Subcutaneous abdominal adipose tissue (tissue), 5 donors: ENCODE results near the gene SFSWAP.
"Not testable (repeated sequence)": the region's sequence is repeated elsewhere in the genome, so short reads cannot be mapped to it uniquely, and the experiment has no call there.

ENCODE experiments used
- H3K27ac ChIP-seq: one replicate; pipeline ENCODE4 v1.7.0; 2013; ENCODE audit warnings: low read depth, mild to moderate bottlenecking, inconsistent platforms, low read length, moderate library complexity
- H3K27me3 ChIP-seq, 5 donors: one replicate each; pipeline ENCODE4 v1.7.0; 2013; ENCODE audit warnings: low read length in 5 of 5, inconsistent platforms in 1 of 5; ENCODE audit not compliant: control insufficient read depth in 5 of 5, insufficient read depth in 4 of 5
- H3K36me3 ChIP-seq, 5 donors: one replicate each; pipeline ENCODE4 v1.7.0; 2013; ENCODE audit warnings: low read length in 5 of 5; ENCODE audit not compliant: control insufficient read depth in 5 of 5, insufficient read depth in 5 of 5
- H3K4me1 ChIP-seq, 5 donors: one replicate each; pipeline ENCODE4 v1.7.0; 2013; ENCODE audit warnings: low read length in 5 of 5, mild to moderate bottlenecking in 3 of 5, moderate library complexity in 1 of 5; ENCODE audit not compliant: control insufficient read depth in 5 of 5, insufficient read depth in 5 of 5
- H3K4me3 ChIP-seq, 5 donors: one replicate each; pipeline ENCODE4 v1.7.0; 2013; ENCODE audit warnings: low read length in 5 of 5, low read depth in 1 of 5
- H3K9ac ChIP-seq, 5 donors: one replicate each; pipeline ENCODE4 v1.7.0; 2013; ENCODE audit warnings: low read length in 5 of 5, mild to moderate bottlenecking in 4 of 5, moderate library complexity in 3 of 5
- H3K9me3 ChIP-seq, 5 donors: one replicate each; pipeline ENCODE4 v1.7.0; 2013; ENCODE audit warnings: low read length in 5 of 5; ENCODE audit not compliant: control insufficient read depth in 5 of 5
- donor health status: healthy.
- donor health status: healthy.
- donor health status: healthy.
- donor health status: healthy.
- donor health status: healthy.

Gene SFSWAP

GRCh38 chr12:131801254-131801866 is 90.5 kb downstream of the SFSWAP start:
- no peak overlapping the region for H3K4me3 ChIP-seq
- peaks cover 0 to 63% (median 49%) of the 10 kb centered on the region in 5 donors for H3K36me3 ChIP-seq
- H3K4me1 ChIP-seq = peaks cover 0 to 7% (median 7%) of the 10 kb centered on the region in 5 donors
- H3K27me3 ChIP-seq = no peaks in the 10 kb centered on the region
- H3K9me3 ChIP-seq = no peaks in the 10 kb centered on the region
- no peak overlapping the region for H3K9ac ChIP-seq
- H3K27ac ChIP-seq = no peak overlapping the region

- Histone ChIP-seq H3K4me3 (peak overlapping the region in 3 of 5 donors; percentile 10 to 48 (median 40)), H3K9ac (peak overlapping the region in 2 of 5 donors; percentile 16 to 33), H3K27me3 (no peaks in the 10 kb centered on the region), H3K4me1 (peaks cover 0 to 9% (median 6%) of the 10 kb centered on the region in 5 donors), H3K27ac (no peak overlapping the region), H3K36me3 (peaks cover 0 to 38% (median 30%) of the 10 kb centered on the region in 5 donors), H3K9me3 (no peaks in the 10 kb centered on the region)
Observed at GRCh38 chr12:131803961-131804521, 93.2 kb downstream of the SFSWAP start.

DNA sequence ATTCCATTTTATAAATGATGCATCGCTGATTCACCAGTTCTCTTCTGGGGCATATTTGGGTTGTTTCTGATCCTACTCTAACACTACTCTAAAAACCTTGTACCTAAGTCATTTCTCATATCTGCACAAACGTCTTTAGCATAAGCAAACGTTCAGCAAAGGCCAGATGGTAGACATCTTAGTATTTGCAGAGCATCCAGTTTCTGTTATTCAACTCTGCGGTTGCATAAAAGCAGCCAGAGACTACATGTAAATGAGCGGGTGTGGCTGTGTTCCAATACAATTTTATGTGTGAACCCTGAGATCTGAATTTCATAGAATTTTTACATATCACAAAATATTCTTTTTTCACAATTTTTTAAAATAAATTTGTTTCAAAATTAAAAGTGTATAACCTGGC is 94.5 kb downstream of the SFSWAP start:
- Histone ChIP-seq H3K27ac (no peak overlapping the region), H3K36me3 (peaks cover 0 to 24% (median 16%) of the 10 kb centered on the region in 5 donors), H3K9ac (no peak overlapping the region), H3K4me3 (no peak overlapping the region), H3K4me1 (peaks cover 0 to 10% (median 6%) of the 10 kb centered on the region in 5 donors), H3K9me3 (no peaks in the 10 kb centered on the region), H3K27me3 (no peaks in the 10 kb centered on the region)

DNA sequence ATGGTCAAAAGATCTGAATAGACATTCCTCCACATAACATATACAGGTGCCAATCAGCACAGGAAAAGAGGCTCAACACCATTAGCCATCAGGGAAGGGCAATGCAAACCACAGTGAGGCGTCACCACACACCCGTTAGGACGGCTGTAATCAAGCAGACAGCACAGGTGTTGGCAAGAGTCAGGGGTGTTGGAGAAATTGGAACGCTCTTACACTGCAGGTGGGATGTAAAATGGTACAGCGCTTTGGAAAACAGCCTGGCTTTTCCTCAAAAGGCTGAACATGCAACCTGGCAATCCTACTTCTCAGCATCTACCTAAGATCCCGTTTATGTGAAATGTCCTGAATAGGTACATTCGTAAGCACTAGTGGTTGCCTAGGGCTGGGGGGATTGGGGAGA is 95.8 kb downstream of the SFSWAP start:
- no peak overlapping the region for H3K27ac ChIP-seq
- H3K4me1 ChIP-seq = peaks cover 0 to 10% (median 6%) of the 10 kb centered on the region in 5 donors
- no peaks in the 10 kb centered on the region for H3K27me3 ChIP-seq
- no peak overlapping the region for H3K4me3 ChIP-seq
- H3K9ac ChIP-seq = no peak overlapping the region
- H3K9me3 ChIP-seq = no peaks in the 10 kb centered on the region
- peaks cover 0 to 12% (median 8%) of the 10 kb centered on the region in 5 donors for H3K36me3 ChIP-seq

DNA sequence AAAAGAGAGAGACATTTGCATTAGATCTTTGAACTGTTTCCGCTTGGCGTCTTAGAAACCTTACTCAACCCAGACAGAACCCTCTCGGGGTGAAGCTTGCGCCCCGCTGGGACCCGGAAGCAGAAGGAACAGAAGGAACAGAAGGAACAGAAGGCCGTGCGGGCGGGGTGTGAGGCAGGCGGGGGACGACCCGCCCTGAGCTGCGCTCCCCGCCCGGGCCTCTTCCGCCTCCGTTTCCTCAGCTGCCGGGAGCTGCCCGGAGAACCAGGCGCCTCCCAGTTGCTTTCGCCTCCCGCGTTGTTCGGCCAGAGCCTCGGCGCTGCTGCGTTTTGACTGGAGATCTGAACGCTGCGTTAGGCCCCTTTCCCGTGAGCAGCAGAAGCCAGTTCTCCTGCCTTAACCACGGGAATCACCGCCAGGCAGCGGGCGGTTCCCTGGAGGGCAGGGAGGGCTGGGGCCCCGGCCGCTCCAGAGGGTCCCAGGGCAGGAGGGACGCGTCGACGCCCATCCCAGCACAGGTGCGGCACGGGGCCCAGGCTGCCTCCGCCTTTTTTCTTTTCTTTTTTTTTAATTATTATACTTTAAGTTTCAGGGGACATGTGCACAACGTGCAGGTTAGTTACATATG is 98.0 kb downstream of the SFSWAP start:
- Histone ChIP-seq H3K9ac (peak overlapping the region in 1 of 5 donors; percentile 25), H3K4me3 (peak overlapping the region in 3 of 5 donors; percentile 22 to 49 (median 41)), H3K9me3 (no peaks in the 10 kb centered on the region)

GRCh38 chr12:131809476-131810254 is 98.8 kb downstream of the SFSWAP start:
- H3K4me3 ChIP-seq, H3K4me1 ChIP-seq, H3K9me3 ChIP-seq, H3K36me3 ChIP-seq, H3K9ac ChIP-seq, H3K27me3 ChIP-seq, H3K27ac ChIP-seq: not testable (repeated sequence)

More for the DNA sequence above, 98.0 kb downstream of the SFSWAP start:
- Histone ChIP-seq H3K27me3 (no peaks in the 10 kb centered on the region), H3K36me3 (no peaks in the 10 kb centered on the region), H3K27ac (no peak overlapping the region), H3K4me1 (peaks cover 0 to 8% (median 5%) of the 10 kb centered on the region in 5 donors)

- no peaks in the 10 kb centered on the region for H3K36me3 ChIP-seq
- H3K27me3 ChIP-seq = no peaks in the 10 kb centered on the region
- no peak overlapping the region for H3K9ac ChIP-seq
- H3K4me1 ChIP-seq = peaks cover 0 to 3% (median 0%) of the 10 kb centered on the region in 5 donors
- no peaks in the 10 kb centered on the region for H3K9me3 ChIP-seq
- no peak overlapping the region for H3K4me3 ChIP-seq
- no peak overlapping the region for H3K27ac ChIP-seq
Observed at GRCh38 chr12:131810726-131811125, 99.8 kb downstream of the SFSWAP start.

DNA sequence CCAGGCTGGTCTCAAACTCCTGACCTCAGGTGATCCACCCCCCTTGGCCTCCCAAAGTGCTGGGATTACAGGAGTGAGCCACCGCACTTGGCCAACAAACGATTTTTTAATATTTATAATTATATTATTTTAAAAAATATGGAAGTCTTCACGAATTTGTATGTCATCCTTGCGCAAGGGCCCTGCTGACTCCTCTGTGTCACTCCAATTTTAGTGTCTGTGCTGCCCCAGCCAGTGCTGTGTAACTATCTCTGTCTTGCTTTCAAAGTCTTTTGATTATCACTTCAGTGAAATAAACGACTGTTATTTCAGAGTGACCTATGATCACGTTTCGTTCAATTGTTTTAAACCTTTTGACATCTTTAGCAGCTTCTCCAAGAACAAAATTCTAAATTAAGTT is 104.2 kb downstream of the SFSWAP start:
- Histone ChIP-seq H3K9me3 (no peaks in the 10 kb centered on the region), H3K27me3 (no peaks in the 10 kb centered on the region), H3K4me3 (no peak overlapping the region), H3K4me1 (peaks cover 4 to 14% (median 9%) of the 10 kb centered on the region in 5 donors), H3K27ac (no peak overlapping the region), H3K36me3 (no peaks in the 10 kb centered on the region), H3K9ac (no peak overlapping the region)

- Histone ChIP-seq H3K9me3 (no peaks in the 10 kb centered on the region), H3K36me3 (no peaks in the 10 kb centered on the region), H3K9ac (no peak overlapping the region)
Observed at GRCh38 chr12:131816495-131816894, 105.6 kb downstream of the SFSWAP start.

More at GRCh38 chr12:131816495-131816894, 105.6 kb downstream of the SFSWAP start:
- Histone ChIP-seq H3K4me1 (peaks cover 4 to 15% (median 9%) of the 10 kb centered on the region in 5 donors), H3K27ac (no peak overlapping the region), H3K4me3 (no peak overlapping the region), H3K27me3 (no peaks in the 10 kb centered on the region)
